Stimulated activated naive CD8-positive, alpha-beta T cell treated with anti-CD3 and anti-CD28 coated beads, Interleukin-15, amount 100 ng/mL, for 72 hours (primary cell): Measurements from ENCODE around the gene AKNA.

Source experiments
- ATAC-seq: fragments of 150-1000 bp; cut with Tn5 transposase; 2 replicates; pipeline ENCODE4 v1.10.0; 2021; ENCODE audit warnings: mild to moderate bottlenecking, moderate library complexity
- DNase-seq, 2 donors: peaks; one replicate each; pipeline ENCODE4 v3.0.0; 2021 to 2022
- H3K27ac Mint-ChIP-seq, 2 donors: one replicate each; pipeline ENCODE4 v1.8.0; 2022; ENCODE audit warnings: mild to moderate bottlenecking in 2 of 2, mixed read lengths in 2 of 2, moderate library complexity in 2 of 2
- H3K27me3 Mint-ChIP-seq: one replicate; pipeline ENCODE4 v1.8.0; 2022; ENCODE audit warnings: mixed read lengths
- H3K4me1 Mint-ChIP-seq: one replicate; pipeline ENCODE4 v1.8.0; 2022; ENCODE audit warnings: mild to moderate bottlenecking, mixed read lengths
- H3K4me3 Mint-ChIP-seq, 2 donors: one replicate each; pipeline ENCODE4 v1.8.0; 2022; ENCODE audit warnings: mild to moderate bottlenecking in 2 of 2, mixed read lengths in 2 of 2, moderate library complexity in 1 of 2
- H3K9me3 Mint-ChIP-seq, 2 donors: one replicate each; pipeline ENCODE4 v1.8.0; 2022; ENCODE audit warnings: mixed read lengths in 2 of 2

AKNA gene

GRCh38 chr9:114378883-114379282, 8.9 kb downstream of the AKNA start:
- DNase-seq = no peak
- peak overlapping the region; percentile 28 to 73 for H3K27ac Mint-ChIP-seq
- no peak for ATAC-seq
- H3K9me3 Mint-ChIP-seq = no peaks in the 10 kb centered on the region
- peaks cover 91% of the 10 kb centered on the region for H3K4me1 Mint-ChIP-seq
- peak overlapping the region; percentile 65 to 67 for H3K4me3 Mint-ChIP-seq
- no peaks in the 10 kb centered on the region for H3K27me3 Mint-ChIP-seq

DNA sequence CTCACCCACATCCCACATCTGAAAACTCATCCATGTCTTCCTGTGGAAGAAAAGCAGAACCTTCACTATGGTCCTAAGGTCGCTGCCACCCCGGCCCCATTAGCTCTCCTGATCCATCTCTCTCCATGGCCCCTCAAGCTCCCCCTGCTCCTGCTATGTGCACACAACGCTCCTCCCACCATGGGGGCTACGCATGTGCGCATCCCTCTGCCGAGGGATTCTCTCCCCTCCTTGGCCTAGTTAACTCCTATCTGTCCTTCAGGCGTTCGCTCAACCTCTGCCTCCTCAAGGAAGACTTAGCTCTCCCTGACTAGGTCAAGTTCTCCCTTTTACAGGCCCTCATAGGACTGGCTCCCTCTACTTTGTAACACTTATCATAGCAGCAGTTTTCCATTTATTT, 9.8 kb downstream of the AKNA start:
- H3K27me3 Mint-ChIP-seq = no peaks in the 10 kb centered on the region
- no peak for DNase-seq
- no peaks in the 10 kb centered on the region for H3K9me3 Mint-ChIP-seq
- peak overlapping the region; percentile 14 to 95 for H3K27ac Mint-ChIP-seq
- H3K4me3 Mint-ChIP-seq = peak overlapping the region; percentile 65 to 67
- H3K4me1 Mint-ChIP-seq = peaks cover 93% of the 10 kb centered on the region
- ATAC-seq = no peak

GRCh38 chr9:114376586-114377445, 11.0 kb downstream of the AKNA start:
- peak overlapping the region; percentile 41 to 49 for H3K4me3 Mint-ChIP-seq
- no peaks in the 10 kb centered on the region for H3K27me3 Mint-ChIP-seq
- ATAC-seq = no peak
- peaks cover 95% of the 10 kb centered on the region for H3K4me1 Mint-ChIP-seq
- DNase-seq = no peak
- no peaks in the 10 kb centered on the region for H3K9me3 Mint-ChIP-seq
- H3K27ac Mint-ChIP-seq = peak overlapping the region; percentile 87 to 95

DNA sequence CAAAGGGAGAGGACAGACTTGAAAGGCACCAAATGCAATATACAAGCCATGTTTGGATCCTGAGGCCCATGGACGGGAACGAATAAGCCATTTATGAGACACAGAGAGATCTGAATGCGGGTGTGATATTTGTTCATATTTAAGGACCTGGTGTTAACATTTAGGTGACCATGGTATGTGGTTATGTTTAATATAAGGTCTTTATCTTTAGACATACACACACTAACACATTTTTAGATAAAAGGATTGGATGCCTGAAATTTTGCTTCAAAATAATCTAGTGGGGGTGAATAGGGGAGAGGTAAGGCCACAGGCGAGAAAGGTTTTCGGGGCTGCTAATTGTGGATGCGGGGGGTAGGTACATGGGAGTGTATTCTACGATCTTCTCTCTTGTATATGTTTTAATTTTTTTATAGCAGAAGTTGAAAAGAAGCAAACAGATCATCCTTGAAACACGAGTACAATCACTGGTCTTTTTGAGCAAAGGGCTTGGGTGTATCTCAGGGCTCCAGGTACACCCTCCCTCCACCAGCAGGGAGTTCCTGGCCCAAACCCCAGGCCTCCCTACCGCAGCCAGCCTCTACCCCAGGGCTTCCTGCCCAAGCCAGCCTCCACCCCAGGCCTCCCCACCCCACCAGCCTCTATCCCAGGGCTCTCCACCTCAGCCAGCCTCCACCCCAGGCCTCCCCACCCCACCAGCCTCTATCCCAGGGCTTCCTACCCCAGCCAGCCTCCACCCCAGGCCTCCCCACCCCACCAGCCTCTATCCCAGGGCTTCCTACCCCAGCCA, 12.2 kb downstream of the AKNA start:
- H3K27me3 Mint-ChIP-seq = no peaks in the 10 kb centered on the region
- no peaks in the 10 kb centered on the region for H3K9me3 Mint-ChIP-seq
- DNase-seq (peak in 1 of 2 donors; percentile 54), ATAC-seq (no peak)
- peak overlapping the region; percentile 63 to 75 for H3K27ac Mint-ChIP-seq
- H3K4me3 Mint-ChIP-seq = peak overlapping the region; percentile 18 to 51
- H3K4me1 Mint-ChIP-seq = peaks cover 95% of the 10 kb centered on the region

DNA sequence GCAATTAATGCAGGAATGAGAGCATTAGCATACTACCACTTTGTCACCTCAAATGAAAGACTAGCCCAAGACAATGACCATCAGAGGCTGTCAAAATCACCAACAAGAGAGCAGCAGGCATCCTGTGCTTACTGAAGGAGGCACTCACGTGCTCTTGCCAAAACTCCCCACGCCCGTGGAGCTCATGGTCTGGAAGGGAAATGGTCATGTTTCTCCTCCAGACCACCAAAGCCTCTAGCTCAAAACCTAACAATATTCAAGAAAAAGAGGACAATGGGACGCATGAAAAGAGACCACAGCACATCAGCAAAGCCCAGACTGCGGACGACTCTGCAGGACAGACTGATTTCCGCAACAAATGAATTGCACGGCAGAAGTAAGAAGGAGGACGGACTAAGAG, 12.8 kb downstream of the AKNA start:
- H3K9me3 Mint-ChIP-seq = no peaks in the 10 kb centered on the region
- ATAC-seq (no peak), DNase-seq (no peak)
- H3K27ac Mint-ChIP-seq = peak overlapping the region; percentile 20 to 63
- H3K4me3 Mint-ChIP-seq = peak overlapping the region; percentile 18 to 51
- peaks cover 92% of the 10 kb centered on the region for H3K4me1 Mint-ChIP-seq
- no peaks in the 10 kb centered on the region for H3K27me3 Mint-ChIP-seq

- Mint-ChIP-seq H3K4me1 (peaks cover 92% of the 10 kb centered on the region), H3K27me3 (no peaks in the 10 kb centered on the region), H3K9me3 (peaks cover 0 to 5% of the 10 kb centered on the region in 2 donors), H3K27ac (peak overlapping the region; percentile 76 to 84), H3K4me3 (peak overlapping the region; percentile 56 to 64)
- DNase-seq (peak; percentile 37 to 41), ATAC-seq (no peak)
Observed at GRCh38 chr9:114373960-114374730, 13.6 kb downstream of the AKNA start.

DNA sequence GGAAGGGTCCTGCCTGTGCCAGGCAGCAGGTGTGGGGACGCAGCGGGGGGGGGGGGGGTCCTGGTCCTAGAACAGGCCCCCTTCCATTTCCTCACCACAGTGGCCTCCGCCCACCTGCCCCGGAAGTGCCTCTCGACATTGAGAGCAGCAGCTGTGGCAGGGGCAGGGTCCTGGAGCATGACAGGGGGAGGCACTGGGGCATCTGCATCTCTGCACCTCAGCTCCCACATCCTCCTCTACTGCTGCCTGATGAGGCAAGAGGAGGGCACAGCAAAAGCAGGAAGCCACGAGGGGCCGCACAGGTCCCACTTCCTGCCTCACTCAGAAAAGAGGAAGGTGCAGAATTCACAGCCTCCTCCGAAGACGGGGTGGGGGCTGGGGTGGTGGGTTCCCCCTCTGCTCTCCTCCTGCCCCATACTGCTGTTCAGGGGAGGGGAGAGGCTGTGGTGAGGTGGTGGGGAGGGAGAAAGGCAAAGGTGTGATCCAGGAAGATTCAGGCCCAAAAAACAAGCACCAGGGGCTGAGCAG, 14.8 kb downstream of the AKNA start:
- DNase-seq (peak; percentile 81 to 96), ATAC-seq (peak; percentile 93)
- Mint-ChIP-seq H3K4me3 (peak overlapping the region; percentile 76 to 78), H3K27me3 (no peaks in the 10 kb centered on the region), H3K9me3 (peaks cover 0 to 5% of the 10 kb centered on the region in 2 donors), H3K27ac (peak overlapping the region; percentile 77 to 93), H3K4me1 (peaks cover 92% of the 10 kb centered on the region)

DNA sequence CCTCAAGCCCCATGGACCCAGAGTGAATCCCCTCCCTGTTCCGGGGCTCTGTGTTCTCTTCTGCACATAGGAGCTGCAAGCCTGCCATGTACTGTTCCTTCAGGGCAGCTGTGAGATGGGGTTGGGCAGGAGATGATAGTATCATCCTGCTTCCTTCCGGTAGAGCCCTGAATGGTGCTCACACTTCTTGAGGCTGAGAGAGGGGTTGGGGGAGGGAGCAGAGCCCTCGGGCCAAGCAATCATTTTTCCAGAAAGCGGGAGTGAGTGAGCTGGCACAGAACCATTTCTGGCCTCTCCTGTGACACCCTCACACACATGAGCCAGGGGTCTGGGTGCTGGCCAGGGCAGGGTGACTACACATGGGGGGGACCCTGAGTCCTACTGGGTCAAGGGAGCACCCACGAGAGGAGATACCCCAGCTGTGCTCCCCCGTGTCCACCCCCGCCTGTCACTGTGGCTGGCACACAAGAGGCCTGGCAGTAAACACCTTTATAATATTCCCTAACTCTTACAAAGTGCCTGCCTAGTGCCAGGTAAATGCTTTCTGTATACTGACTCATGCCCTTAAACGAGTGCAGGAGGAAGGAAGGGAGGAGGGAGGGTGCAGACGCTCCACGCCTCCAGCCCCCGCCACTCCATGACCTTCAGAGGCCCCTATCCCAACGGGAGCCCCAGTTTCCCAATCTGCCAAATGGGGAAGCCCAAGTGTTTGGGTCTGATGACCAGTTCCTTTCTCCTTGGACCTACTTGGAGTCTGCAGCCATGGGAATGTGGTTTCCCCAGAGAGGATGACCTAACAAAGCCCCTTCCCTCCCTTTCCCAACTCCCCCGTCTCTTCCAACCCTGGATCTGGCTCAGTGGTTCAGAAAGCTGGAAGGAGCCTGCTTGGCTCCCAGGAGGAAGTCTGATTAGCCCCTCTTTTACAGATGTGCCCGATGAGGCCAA, 15.5 kb downstream of the AKNA start:
- H3K4me3 Mint-ChIP-seq = peak overlapping the region; percentile 76 to 78
- H3K4me1 Mint-ChIP-seq = peaks cover 92% of the 10 kb centered on the region
- no peaks in the 10 kb centered on the region for H3K27me3 Mint-ChIP-seq
- peak overlapping the region; percentile 83 to 87 for H3K27ac Mint-ChIP-seq
- ATAC-seq = peak; percentile 47
- DNase-seq = peak in 1 of 2 donors; percentile 54
- peaks cover 0 to 5% of the 10 kb centered on the region in 2 donors for H3K9me3 Mint-ChIP-seq

DNA sequence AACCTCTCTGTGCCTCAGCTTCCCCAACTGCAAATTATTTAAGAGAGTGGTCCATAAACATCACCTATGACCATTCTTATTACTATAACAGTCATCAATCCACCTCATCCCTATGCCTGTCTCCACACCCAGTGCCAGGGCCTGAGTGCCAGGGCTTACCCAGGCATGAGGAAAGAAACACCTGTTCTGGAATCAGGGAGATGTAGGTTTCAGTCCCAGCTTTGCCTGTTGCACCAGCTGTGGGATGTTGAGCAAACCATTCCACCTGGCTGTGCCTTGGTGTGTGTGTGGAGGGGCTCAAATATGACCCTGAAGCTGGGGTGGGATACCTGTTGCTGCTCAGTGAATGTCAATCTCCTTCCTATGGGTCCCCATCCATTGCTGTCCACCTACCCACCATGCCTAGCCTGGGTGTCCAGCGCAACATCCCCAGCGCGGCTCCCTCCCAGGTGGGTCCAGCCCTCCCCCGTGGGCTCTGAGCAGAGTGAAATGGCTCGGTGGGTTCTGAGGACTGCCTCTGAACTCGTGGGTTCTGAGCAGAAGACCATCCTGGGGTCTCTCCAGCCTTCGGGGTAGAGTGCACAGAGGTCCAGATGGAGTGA, 16.3 kb downstream of the AKNA start:
- H3K27ac Mint-ChIP-seq = peak overlapping the region; percentile 81 to 87
- H3K27me3 Mint-ChIP-seq = no peaks in the 10 kb centered on the region
- H3K4me3 Mint-ChIP-seq = peak overlapping the region; percentile 76 to 78
- peaks cover 0 to 5% of the 10 kb centered on the region in 2 donors for H3K9me3 Mint-ChIP-seq
- no peak for DNase-seq
- ATAC-seq = no peak
- H3K4me1 Mint-ChIP-seq = peaks cover 92% of the 10 kb centered on the region

- H3K4me3 Mint-ChIP-seq = peak overlapping the region; percentile 43 to 76
- ATAC-seq = no peak
- DNase-seq = no peak
- peaks cover 94% of the 10 kb centered on the region for H3K4me1 Mint-ChIP-seq
- H3K27me3 Mint-ChIP-seq = no peaks in the 10 kb centered on the region
- peak overlapping the region; percentile 60 to 76 for H3K27ac Mint-ChIP-seq
- peaks cover 0 to 5% of the 10 kb centered on the region in 2 donors for H3K9me3 Mint-ChIP-seq
Observed at GRCh38 chr9:114370968-114371320, 16.8 kb downstream of the AKNA start.

DNA sequence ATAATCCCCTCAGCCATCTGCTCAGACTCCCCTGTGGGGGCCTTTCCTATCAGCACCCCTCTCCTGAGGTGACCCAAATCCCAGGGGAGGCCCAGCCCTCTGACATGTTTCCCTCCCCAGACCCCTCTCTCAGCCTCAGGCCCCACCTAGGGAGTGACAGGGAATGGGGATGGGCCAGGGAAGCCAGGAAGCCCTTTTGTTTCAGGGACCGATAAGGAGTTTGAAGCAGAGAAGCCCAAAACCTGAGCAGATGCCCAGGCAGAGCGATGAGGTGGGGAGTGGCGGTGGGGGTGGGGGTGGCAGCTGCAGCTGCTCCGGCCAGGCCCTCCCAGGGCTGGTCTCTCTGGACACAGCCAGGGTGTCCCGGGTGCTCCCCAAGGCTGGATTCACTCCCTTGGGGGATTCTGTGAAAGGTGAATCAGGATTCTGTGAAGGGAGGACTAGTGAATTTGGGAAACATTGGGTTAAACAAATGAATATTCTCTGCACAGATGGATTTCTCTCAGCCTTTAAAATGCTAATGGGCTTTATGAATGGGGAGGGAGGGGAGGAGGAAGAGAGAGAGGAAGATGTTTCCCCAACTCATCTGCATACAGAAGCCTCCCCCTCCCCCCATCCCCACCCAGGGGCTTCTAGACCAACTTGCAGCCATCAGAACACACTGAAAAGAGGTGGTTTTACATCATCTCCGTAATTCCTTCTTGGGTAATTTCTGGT, 17.4 kb downstream of the AKNA start:
- Mint-ChIP-seq H3K4me3 (peak overlapping the region; percentile 43 to 76), H3K27ac (peak overlapping the region; percentile 60 to 76), H3K27me3 (no peaks in the 10 kb centered on the region), H3K9me3 (peaks cover 0 to 5% of the 10 kb centered on the region in 2 donors), H3K4me1 (peaks cover 93% of the 10 kb centered on the region)
- no peak for DNase-seq
- ATAC-seq = no peak

DNA sequence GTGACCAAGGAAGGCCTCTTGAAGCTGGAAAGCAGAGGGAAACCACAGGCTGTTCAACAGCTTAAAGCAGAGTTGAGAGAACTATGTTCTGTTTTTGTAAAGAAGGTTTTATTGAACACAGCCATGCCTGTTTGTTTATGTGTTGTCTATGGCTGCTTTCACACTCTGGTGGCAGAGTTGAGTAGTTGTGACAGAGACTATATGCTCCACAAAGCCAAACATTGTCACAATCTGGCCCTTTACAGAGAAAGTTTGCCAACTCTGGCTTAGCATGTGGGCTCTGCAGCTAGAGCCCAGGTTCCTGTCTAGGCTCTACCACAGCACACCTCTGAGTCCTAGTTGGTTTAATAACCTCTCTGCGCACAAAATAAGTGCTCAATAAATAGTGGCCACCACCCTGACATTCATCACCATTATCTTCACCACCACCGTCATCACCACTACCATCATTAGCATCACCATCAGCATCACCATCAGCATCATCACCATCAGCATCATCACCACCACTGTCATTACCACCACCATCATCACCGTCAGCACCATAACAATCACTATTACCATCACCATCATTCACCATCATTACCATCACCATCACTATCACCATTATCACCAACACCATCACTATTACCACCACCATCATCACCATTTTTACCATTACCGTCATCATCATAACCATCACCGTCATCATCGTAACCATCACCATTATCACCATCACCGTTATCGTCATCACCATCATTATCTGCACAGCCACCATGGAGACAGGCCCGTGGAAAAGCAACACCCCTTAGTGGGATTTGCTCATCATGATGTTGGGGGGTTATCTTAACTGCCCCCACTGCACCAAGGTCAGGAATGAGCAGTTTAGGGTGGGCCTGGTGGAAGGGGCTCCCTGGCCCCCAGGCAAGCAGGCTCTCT, 18.3 kb downstream of the AKNA start:
- H3K27ac Mint-ChIP-seq = peak overlapping the region; percentile 1 to 16
- H3K4me3 Mint-ChIP-seq = peak overlapping the region; percentile 1 to 11
- ATAC-seq (no peak), DNase-seq (no peak)
- H3K4me1 Mint-ChIP-seq = peaks cover 91% of the 10 kb centered on the region
- peaks cover 0 to 5% of the 10 kb centered on the region in 2 donors for H3K9me3 Mint-ChIP-seq
- no peaks in the 10 kb centered on the region for H3K27me3 Mint-ChIP-seq
